K562 (cell line): ENCODE results near the gene YTHDC2. TPM values are rescaled to one million over a fixed set of nuclear protein-coding genes. Genes with fewer than 3 reads are reported as not detected.

Experiments
- BRD4 ChIP-seq: fragments of 200-600 bp; sonication (generic); IDR thresholded peaks from 2 replicates; pipeline ENCODE4 v1.6.1; 2017; ENCODE audit warnings: inconsistent platforms
- DPF2 ChIP-seq: fragments of 450-650 bp; IDR thresholded peaks from 2 replicates; pipeline ENCODE4 v1.6.1; 2016
- HNRNPLL ChIP-seq: fragments of 200-400 bp; formaldehyde crosslinking; IDR thresholded peaks from 2 replicates; pipeline ENCODE4 v1.6.1; 2017; ENCODE audit warnings: low read length, low read depth, mild to moderate bottlenecking; ENCODE audit not compliant: poor library complexity, severe bottlenecking
- KAT8 ChIP-seq: fragments of 450-650 bp; IDR thresholded peaks from 2 replicates; pipeline ENCODE4 v1.6.1; 2016; ENCODE audit warnings: low read depth, mild to moderate bottlenecking
- KHSRP ChIP-seq: fragments of 450-650 bp; IDR thresholded peaks from 2 replicates; pipeline ENCODE4 v1.6.1; 2017
- NR2C1 ChIP-seq, 2 experiments: fragments of 450-650 bp; IDR thresholded peaks; 2 replicates each; pipeline ENCODE4 v1.6.1; 2017; ENCODE audit warnings: mild to moderate bottlenecking in 2 of 2, antibody characterized with exemption in 1 of 2, inconsistent platforms in 1 of 2, missing compliant biosample characterization in 1 of 2, missing genetic modification characterization in 1 of 2
- PHB2 ChIP-seq: fragments of 450-650 bp; IDR thresholded peaks from 2 replicates; pipeline ENCODE4 v1.6.1; 2017; ENCODE audit warnings: low read depth
- PHF21A ChIP-seq: fragments of 450-650 bp; IDR thresholded peaks from 2 replicates; pipeline ENCODE4 v1.6.1; 2017; ENCODE audit warnings: low read depth, borderline replicate concordance
- PKNOX1 ChIP-seq: fragments of 450-650 bp; IDR thresholded peaks from 2 replicates; pipeline ENCODE4 v1.6.1; 2016
- RBM25 ChIP-seq: fragments of 200-400 bp; formaldehyde crosslinking; IDR thresholded peaks from 2 replicates; pipeline ENCODE4 v1.6.1; 2018; ENCODE audit warnings: low read length, low read depth, moderate library complexity; ENCODE audit not compliant: severe bottlenecking
- RUNX1 ChIP-seq: sonication (generic); IDR thresholded peaks from 2 replicates; pipeline ENCODE4 v1.6.1; 2016; ENCODE audit warnings: antibody characterized with exemption, low read depth
- SRSF9 ChIP-seq: fragments of 200-400 bp; formaldehyde crosslinking; IDR thresholded peaks from 2 replicates; pipeline ENCODE4 v1.6.1; 2017; ENCODE audit warnings: low read depth, low read length, borderline replicate concordance
- TCFL5 ChIP-seq: fragments of 250-450 bp; sonication (Bioruptor Pico); conservative IDR thresholded peaks from 2 replicates; pipeline ENCODE4 v1.6.1; 2021; ENCODE audit warnings: mild to moderate bottlenecking, moderate library complexity, matching md5 sums
- WHSC1 ChIP-seq: IDR thresholded peaks from one replicate; pipeline ENCODE4 v1.6.1; 2012; ENCODE audit warnings: low read length, control low read depth, inconsistent platforms
- ZNF143 ChIP-seq: sonication (generic); formaldehyde crosslinking; IDR thresholded peaks from 2 replicates; pipeline ENCODE4 v1.9.0; 2022; ENCODE audit warnings: mild to moderate bottlenecking, missing genetic modification reagents
- ZNF184 ChIP-seq: sonication (generic); formaldehyde crosslinking; IDR thresholded peaks from 2 replicates; pipeline ENCODE4 v1.5.0; 2020; ENCODE audit warnings: missing genetic modification reagents
- ZNF282 ChIP-seq: sonication (generic); formaldehyde crosslinking; IDR thresholded peaks from 2 replicates; pipeline ENCODE4 v1.8.1; 2023; ENCODE audit warnings: missing genetic modification reagents
- ZNF449 ChIP-seq: fragments of 250-450 bp; sonication (Bioruptor Pico); IDR thresholded peaks from 2 replicates; pipeline ENCODE4 v1.8.0; 2022; ENCODE audit warnings: moderate library complexity, mild to moderate bottlenecking, inconsistent platforms
- ZNF551 ChIP-seq: fragments of 250-450 bp; sonication (Bioruptor Pico); IDR thresholded peaks from 2 replicates; pipeline ENCODE4 v1.5.0; 2021; ENCODE audit warnings: mild to moderate bottlenecking, moderate library complexity
- polyA plus RNA-seq, 8 experiments: library from polyadenylated mRNA; depleted of rRNA in 4 of 8; stranded (reverse) in 5 of 8; unstranded in 3 of 8; fragments of >200 nt; fragmentation: Nextera tagmentation in 2 of 8; fragmentation: Illumina TruSeq in 1 of 8; extraction: Ambion mirVana in 2 of 8; extraction: Trizol in 1 of 8; gene quantifications; 2 replicates each; pipeline versions ENCODE4 v1.2.1 to v1.2.3, GENCODE V29; 2011 to 2014; ENCODE audit warnings: inconsistent platforms in 1 of 8, missing spikeins in 1 of 8
- total RNA-seq, 7 experiments: library from RNA; depleted of rRNA in 6 of 7; stranded (reverse); fragments of >200 nt in 6 of 7; fragmentation: Illumina TruSeq in 2 of 7; extraction: Trizol in 2 of 7; gene quantifications; 2 replicates each; pipeline versions ENCODE4 v1.2.1 to v1.2.3, GENCODE V29; 2011 to 2021; ENCODE audit warnings: low replicate concordance in 1 of 7
- TF ChIP-seq, protein P1 (sequence below), 2 experiments: fragments of 450-650 bp in 1 of 2; sonication (generic) in 1 of 2; formaldehyde crosslinking in 1 of 2; IDR thresholded peaks in 1 of 2; conservative IDR thresholded peaks in 1 of 2; 2 replicates each; pipeline versions ENCODE4 v1.6.1 to v1.8.1; 2016 to 2023; ENCODE audit warnings: mild to moderate bottlenecking in 2 of 2, moderate library complexity in 2 of 2, inconsistent platforms in 1 of 2, missing genetic modification reagents in 1 of 2
- TF ChIP-seq, protein P2 (sequence below): fragments of 250-450 bp; sonication (Bioruptor Pico); IDR thresholded peaks from 2 replicates; pipeline ENCODE4 v1.5.1; 2021; ENCODE audit warnings: mild to moderate bottlenecking
- TF ChIP-seq, protein P3 (sequence below), 2 experiments: IDR thresholded peaks; 2 replicates each; pipeline ENCODE4 v1.6.1; 2012; ENCODE audit warnings: improper control_type of control experiment in 2 of 2, low read depth in 2 of 2, low read length in 2 of 2, borderline replicate concordance in 1 of 2

Gene YTHDC2
- total and polyA plus RNA-seq, 9 of the 15 experiments (the other 6 are each of a cell fraction or from before 2014, with no cell fraction given), result 2.7 to 21.6 (median 15.9) TPM

DNA sequence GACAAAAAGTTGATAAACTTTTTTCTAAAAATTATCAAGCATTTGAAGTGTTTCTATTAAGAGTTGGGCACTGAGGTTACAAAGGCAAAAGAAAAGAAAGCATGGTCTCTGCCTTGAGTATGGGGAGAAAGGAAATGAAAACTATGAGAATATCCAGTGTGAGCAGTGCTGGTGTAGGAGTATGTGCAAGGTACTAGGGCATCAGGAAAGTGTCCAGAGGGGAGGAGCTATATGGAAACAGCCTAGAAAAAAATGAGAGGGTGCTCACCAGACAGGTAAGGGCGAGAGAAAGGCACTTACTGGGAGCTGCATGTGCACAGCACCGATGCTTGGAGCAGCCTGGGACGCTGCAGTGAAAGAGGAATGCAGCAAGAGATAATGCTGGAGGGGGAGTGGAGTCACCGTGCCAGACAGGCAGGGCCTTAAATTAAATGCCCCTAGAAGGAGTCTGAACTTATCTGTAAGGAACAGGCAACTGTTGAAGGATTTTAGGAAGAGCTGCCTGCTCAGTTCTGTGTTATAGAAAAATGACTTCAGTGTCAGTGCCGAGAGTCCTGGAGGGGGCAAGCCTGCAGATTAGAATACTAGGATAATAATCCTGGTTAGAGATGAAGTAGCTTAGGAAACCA lies 39.3 kb upstream of the YTHDC2 start (continued):
- TF ChIP-seq PKNOX1 (peak; percentile 51; the same call in 1 of the 2 replicates), PHF21A (0 out of 2 replicates have a peak, but pooled peaks have one; percentile 28), DPF2 (peak; percentile 86), BRD4 (no peak), ZNF282 (CRISPR knock-in tag) (no peak), ZNF551 (CRISPR knock-in tag) (no peak), RUNX1 (no peak), NR2C1 (IDR thresholded peaks at IDR 0.05) (no peak), NR2C1 (tag; IDR thresholded peaks at IDR 0.05) (no peak), RBM25 (no peak), KAT8 (no peak), ZNF449 (CRISPR knock-in tag) (no peak), HNRNPLL (no peak), WHSC1 (no peak), ZNF184 (CRISPR knock-in tag) (no peak), PHB2 (peak; percentile 37; the same call in 1 of the 2 replicates), TCFL5 (CRISPR knock-in tag) (no peak), KHSRP (no peak), SRSF9 (no peak), ZNF143 (CRISPR knock-in tag) (no peak)
- TF ChIP-seq, protein P1, sequence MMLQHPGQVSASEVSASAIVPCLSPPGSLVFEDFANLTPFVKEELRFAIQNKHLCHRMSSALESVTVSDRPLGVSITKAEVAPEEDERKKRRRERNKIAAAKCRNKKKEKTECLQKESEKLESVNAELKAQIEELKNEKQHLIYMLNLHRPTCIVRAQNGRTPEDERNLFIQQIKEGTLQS (IDR thresholded peaks at IDR 0.05), result no peak
- TF ChIP-seq, protein P1 (CRISPR knock-in tag; conservative IDR thresholded peaks at IDR 0.05), result no peak
- TF ChIP-seq, protein P2, sequence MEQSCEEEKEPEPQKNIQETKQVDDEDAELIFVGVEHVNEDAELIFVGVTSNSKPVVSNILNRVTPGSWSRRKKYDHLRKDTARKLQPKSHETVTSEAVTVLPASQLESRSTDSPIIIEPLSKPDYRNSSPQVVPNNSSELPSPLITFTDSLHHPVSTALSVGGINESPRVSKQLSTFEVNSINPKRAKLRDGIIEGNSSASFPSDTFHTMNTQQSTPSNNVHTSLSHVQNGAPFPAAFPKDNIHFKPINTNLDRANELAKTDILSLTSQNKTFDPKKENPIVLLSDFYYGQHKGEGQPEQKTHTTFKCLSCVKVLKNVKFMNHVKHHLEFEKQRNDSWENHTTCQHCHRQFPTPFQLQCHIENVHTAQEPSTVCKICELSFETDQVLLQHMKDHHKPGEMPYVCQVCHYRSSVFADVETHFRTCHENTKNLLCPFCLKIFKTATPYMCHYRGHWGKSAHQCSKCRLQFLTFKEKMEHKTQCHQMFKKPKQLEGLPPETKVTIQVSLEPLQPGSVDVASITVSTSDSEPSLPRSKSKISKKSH (CRISPR knock-in tag), result no peak
- TF ChIP-seq, protein P3, sequence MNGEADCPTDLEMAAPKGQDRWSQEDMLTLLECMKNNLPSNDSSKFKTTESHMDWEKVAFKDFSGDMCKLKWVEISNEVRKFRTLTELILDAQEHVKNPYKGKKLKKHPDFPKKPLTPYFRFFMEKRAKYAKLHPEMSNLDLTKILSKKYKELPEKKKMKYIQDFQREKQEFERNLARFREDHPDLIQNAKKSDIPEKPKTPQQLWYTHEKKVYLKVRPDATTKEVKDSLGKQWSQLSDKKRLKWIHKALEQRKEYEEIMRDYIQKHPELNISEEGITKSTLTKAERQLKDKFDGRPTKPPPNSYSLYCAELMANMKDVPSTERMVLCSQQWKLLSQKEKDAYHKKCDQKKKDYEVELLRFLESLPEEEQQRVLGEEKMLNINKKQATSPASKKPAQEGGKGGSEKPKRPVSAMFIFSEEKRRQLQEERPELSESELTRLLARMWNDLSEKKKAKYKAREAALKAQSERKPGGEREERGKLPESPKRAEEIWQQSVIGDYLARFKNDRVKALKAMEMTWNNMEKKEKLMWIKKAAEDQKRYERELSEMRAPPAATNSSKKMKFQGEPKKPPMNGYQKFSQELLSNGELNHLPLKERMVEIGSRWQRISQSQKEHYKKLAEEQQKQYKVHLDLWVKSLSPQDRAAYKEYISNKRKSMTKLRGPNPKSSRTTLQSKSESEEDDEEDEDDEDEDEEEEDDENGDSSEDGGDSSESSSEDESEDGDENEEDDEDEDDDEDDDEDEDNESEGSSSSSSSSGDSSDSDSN (IDR thresholded peaks at IDR 0.05; ENCODE audit: borderline replicate concordance in 1 of 2, low read depth in 2 of 2, low read length in 2 of 2), result 0 out of 4 replicates have a peak, but pooled peaks of 1 of the 2 experiments have one; percentile 34
